HG03135 (cell line): ENCODE measurements around the gene EPS15.
"Not testable (repeated sequence)": the region's sequence is repeated elsewhere in the genome, so short reads cannot be mapped to it uniquely, and the experiment has no call there.

Source experiments
- ATAC-seq: cut with Tn5 transposase; IDR thresholded peaks from one replicate; pipeline ENCODE4 v1.9.1; 2021; ENCODE audit warnings: mild to moderate bottlenecking, moderate library complexity; ENCODE audit not compliant: unreplicated experiment

EPS15 gene

GRCh38 chr1:51392241-51392640 lies 126.8 kb downstream of the EPS15 start:
- ATAC-seq, result no peak

DNA sequence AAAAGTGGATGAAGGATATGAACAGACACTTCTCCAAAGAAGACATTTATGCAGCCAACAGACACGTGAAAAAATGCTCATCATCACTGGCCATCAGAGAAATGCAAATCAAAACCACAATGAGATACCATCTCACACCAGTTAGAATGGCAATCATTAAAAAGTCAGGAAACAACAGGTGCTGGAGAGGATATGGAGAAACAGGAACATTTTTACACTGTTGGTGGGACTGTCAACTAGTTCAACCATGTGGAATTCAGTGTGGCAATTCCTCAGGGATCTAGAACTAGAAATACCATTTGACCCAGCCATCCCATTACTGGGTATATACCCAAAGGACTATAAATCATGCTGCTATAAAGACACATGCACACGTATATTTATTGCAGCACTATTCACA lies 128.4 kb downstream of the EPS15 start:
- not testable (repeated sequence) for ATAC-seq

DNA sequence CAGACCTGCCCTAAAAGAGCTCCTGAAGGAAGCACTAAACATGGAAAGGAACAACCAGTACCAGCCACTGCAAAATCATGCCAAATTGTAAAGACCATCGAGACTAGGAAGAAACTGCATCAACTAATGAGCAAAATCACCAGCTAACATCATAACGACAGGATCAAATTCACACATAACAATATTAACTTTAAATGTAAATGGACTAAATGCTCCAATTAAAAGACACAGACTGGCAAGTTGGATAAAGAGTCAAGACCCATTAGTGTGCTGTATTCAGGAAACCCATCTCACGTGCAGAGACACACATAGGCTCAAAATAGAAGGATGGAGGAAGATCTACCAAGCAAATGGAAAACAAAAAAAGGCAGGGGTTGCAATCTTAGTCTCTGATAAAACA lies 131.8 kb downstream of the EPS15 start:
- not testable (repeated sequence) for ATAC-seq

- ATAC-seq, result not testable (repeated sequence)
Observed at GRCh38 chr1:51386259-51386658, 132.8 kb downstream of the EPS15 start.

- ATAC-seq, result no peak
Observed at GRCh38 chr1:51385776-51386175, 133.3 kb downstream of the EPS15 start.

DNA sequence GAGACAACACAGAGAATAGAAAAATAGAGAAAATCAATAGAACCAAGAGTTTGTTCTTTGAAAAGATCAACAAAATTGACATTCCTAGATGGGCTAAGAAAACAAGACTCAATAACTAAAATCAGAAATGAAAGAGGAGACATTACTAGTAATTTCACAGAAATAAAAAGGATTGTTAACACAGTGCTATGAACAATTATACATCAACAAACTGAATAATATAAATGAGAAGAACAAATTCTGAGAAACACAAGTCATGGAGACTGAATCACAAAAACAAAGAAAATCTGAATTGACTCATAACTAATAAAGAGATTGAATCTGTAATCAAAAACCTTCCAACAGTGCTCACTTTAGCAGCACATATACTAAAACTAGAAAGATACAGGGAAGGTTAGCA lies 137.1 kb downstream of the EPS15 start:
- no peak for ATAC-seq

GRCh38 chr1:51380936-51381335 lies 138.1 kb downstream of the EPS15 start:
- no peak for ATAC-seq

DNA sequence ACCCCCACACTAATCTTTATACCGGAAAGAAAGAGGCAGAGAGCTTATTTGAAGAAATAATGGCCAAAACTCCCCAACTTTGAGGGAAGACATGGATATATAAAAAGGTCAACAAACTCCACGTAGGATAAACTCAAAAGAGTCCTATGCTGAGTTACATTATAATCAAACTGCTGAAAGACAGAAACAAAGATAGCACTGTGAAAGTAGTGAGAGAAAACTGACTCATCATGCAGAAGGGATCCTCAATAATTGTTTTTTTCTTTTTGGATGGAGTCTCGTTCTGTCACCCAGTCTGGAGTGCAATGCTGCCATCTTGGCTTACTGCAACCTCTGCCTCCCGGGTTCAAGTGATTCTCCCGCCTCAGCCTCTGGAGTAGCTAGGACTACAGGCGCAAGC lies 140.2 kb downstream of the EPS15 start:
- ATAC-seq, result no peak

- no peak for ATAC-seq
Observed at GRCh38 chr1:51373898-51374297, 145.2 kb downstream of the EPS15 start.

DNA sequence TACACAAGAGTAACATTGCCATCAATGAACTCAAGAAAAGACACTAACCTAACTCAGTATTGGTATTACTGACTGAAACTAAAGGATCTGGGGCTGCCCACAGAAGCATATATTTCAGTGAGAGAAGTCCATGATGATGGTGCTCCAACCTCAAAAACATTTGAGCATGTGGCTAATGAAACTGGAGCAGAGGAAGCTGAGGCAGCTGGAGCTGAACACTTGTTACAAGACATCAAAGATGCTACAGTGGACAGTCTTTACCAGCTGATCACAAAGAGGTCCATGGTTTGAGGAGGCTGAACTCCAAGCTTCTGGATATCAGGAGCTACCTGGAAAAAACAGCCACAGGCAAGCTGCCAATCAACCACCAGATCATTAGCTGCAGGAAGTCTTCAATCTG lies 146.5 kb downstream of the EPS15 start:
- ATAC-seq, result no peak

GRCh38 chr1:51369171-51369570 lies 149.9 kb downstream of the EPS15 start:
- no peak for ATAC-seq

DNA sequence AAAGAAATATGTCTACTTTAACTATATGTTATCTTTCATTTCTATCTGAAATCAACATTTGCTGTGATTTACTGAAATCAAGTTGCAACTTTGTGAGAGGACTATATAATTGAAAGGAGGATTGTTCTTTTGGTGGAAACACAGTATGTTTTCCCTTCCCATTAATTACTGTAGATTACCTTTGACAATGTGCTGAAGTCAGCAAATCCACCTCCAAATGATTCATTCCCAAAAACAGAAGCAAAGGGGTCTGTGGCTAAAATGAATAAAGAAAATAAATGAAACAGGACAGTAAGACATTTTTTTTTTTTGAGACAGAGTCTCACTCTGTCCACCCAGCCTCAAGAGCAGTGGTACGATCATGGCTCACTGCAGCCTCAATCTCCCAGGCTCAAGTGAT lies 153.3 kb downstream of the EPS15 start:
- ATAC-seq, result no peak

- no peak for ATAC-seq
Observed at GRCh38 chr1:51359879-51360278, 159.2 kb downstream of the EPS15 start.

- no peak for ATAC-seq
Observed at GRCh38 chr1:51355382-51355781, 163.7 kb downstream of the EPS15 start.

GRCh38 chr1:51354416-51354815 lies 164.7 kb downstream of the EPS15 start:
- ATAC-seq, result no peak

DNA sequence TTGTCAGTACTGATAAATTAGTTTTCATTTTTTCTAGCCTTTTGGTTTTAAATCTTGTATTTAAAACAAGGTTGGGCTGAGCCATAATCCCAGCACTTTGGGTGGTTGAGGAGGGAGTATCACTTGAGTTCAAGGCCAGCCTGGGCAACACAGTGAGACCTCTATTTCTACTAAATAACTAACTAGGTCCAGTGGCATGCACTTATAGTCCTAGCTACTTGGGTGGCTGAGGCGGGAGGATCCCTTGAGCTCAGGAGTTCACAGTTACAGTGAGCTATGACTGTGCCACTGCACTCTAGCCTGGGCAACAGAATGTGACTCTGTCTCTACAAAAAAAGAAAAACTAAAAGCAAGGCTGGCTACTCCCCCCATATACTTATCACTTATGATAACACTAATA lies 167.2 kb downstream of the EPS15 start:
- ATAC-seq, result no peak

GRCh38 chr1:51349862-51350261 lies 169.2 kb downstream of the EPS15 start:
- no peak for ATAC-seq

DNA sequence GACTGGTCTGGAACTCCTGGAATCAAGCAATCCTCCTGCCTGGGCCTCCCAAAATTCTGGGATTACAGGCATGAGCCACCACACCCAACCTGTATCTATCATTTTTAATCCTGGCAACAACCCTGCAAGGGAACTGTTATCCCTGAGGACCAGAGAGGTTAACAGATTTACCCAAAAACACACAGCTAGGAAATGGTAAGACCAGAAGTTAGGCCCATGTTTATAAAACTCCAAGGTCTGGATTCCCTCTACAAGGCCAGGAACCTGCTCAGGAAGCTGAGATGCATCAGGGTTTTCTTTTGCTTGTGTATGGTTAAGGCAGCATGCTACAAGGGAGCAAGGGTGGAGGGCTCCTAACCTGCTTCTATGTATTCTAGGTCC lies 170.9 kb downstream of the EPS15 start:
- no peak for ATAC-seq

DNA sequence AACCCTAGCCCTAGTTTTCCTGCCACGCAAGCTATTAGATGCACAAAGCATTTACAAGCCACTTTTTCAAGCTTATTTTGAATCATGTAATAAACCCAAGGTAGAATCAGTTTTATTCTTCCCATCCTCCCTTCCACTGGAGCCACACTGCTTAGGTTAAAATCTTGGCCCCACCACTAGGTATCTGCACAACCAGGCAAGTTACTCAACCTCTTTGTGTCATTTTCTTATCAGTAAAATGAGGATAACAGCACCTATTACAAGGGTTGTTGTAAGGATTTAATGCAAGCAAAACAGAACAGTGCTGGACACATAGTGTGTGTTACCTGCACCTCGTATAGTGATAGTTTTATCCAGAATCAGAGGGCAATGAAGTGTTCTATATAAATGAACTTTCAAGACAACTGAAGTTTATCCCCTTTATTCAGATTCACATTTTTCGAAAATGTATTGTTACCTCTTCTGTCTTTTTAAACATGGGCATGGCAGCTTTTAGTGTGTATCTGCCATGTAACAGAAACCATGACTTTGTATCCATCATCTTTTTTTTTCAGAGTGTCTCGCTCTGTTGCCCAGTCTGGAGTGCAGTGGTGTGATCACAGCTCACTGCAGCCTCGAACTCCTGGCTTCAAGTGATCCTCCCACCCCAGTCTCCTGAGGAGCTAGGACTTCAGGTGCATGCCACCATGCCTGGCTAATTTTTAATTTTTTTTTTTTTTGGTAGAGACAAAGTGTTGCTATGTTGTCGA lies 171.5 kb downstream of the EPS15 start:
- no peak for ATAC-seq

- no peak for ATAC-seq
Observed at GRCh38 chr1:51346086-51346942, 172.8 kb downstream of the EPS15 start.

DNA sequence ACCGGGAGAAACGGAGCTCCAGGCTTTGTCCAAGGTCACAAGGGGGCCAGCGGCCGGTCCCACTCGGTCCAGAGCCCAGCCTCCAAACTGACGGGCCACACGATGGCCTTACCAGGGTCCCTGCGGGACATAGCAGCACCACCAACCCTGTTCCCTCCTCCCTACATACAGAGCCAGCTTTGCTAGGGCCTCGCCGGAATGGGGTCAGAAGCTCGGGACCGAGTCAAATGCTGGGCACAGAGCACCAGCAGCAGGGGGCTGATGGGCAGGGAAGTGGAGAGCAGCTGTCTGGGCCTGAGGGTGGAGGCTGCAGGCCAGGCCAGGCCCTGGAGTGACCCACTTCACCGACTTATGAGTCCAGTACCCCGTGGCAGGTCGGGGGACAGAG lies 173.8 kb downstream of the EPS15 start:
- no peak for ATAC-seq

DNA sequence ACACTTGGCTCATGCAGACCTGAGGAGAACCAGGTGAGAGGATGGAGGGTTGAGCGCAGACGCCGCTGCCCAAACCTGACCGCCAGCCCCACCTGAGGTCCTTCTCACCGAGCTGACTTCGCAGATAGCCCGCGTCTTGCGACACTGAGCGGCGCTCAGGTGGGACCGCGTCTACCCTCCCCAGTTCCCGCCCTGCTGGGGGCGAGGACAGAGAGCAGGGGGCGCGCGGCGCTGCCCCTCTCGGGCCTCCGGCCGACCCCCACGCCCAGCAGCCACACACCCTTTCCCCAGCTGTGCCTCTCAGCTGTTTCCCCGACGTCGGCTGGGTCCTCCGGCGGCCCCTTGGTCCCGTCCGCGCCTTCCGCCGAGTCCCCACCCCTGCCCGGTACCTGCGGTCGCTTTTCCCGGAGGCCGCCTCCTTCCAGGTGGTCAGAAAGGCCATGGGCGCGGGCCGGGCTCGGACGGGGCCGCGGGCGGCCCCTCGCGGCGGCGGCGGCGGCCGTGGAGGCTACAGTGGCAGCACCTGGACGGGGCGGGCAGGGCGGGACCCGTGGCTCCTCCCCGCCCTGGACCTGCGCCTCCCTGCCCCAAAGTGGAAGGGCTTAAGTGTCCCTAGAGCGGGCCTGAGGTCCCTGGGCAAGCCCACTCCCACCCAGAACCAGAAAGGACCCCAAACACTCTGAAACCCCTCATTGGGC lies 174.3 kb downstream of the EPS15 start:
- no peak for ATAC-seq
